ENCODE data around the gene ZNF697.
"Not testable (repeated sequence)": the region's sequence is repeated elsewhere in the genome, so short reads cannot be mapped to it uniquely, and the experiment has no call there.

ZNF697 gene

DNA sequence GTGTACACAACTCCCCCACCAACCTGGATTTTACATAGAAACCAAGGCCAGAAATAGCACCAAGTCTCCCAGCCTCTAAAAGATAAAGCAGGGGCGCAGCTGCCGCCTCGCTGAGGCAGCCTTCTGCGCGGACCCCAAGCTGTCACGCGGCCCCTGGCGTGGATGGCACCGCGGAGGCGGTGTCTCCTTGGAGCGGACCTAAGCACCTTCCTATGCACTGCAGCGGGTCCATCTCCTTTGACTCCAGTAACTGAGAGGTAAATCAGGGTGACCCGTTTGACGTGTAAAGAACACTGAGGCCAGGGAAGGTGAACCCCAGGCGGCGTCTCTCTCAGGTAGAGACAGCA lies 17.0 kb downstream of the ZNF697 start:
- DNase-seq: no peak

DNA sequence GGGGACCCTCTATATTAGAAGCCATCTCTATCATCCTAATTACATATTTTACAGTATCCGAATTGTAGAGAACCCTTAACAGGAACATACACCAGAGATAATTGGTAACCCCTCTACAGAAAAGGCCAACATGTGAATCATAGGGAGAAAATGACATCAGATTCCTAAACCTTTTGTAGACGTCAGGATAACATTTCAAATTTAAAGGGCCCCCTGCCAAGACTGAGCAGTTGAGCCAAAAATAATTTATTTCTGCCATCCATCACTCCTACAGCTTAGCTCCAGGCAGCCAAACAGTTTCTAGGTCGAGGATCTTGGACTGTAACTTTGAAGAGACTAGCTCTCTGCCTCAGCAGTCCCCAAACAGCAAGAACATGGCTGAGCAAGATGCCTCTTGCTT lies 21.2 kb downstream of the ZNF697 start:
- no peak for DNase-seq

DNA sequence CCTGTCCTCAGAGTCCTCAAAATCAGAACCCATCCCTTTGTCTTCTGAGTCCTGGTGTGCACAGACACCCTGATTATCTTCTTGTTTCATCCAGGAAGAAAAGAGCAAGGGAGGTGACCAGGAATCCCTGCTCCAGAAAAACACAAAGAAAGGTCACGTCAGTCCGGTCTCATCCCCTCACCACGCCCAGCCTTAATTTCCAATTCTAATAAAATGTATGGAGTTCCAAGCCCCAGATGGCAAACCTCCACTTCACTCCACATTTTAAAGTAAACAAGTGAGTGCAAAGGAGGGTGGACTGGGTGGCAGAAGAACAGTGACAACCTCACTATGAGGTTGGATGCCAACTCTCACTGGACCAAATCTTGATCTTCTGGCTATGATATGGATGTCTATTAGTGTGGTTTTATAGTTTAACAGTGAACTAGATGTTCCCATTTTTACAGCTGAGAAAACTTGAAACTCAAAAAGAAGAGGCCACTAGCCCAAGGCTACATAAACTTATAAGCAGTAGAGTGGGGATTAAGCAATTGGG lies 22.0 kb downstream of the ZNF697 start:
- no peak for DNase-seq

GRCh38 chr1:119623678-119624077 lies 24.4 kb downstream of the ZNF697 start:
- DNase-seq: no peak

GRCh38 chr1:119623193-119623515 lies 24.9 kb downstream of the ZNF697 start:
- no peak for DNase-seq

- no peak for DNase-seq
Observed at GRCh38 chr1:119622311-119623192, 25.5 kb downstream of the ZNF697 start.

DNA sequence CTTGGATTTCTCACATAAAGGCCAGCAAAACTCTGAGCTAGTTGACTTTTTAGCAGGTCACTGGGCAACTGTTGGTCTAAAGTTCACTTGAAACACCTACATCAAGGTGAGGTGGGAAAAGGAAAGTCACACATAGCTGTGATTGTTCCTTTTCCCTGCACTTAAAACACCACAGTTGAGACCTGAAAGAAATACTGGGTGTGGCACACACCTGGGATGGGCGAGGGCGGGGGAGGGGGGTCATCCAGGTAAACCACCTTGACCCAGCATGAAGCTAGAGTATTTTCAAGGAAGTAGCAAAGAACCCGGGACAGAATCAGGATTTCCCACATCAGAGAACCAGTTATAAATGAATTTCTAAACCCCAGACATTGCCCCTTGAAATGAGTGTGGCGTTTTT lies 26.4 kb downstream of the ZNF697 start:
- no peak for DNase-seq

GRCh38 chr1:119617751-119618691 lies 30.0 kb downstream of the ZNF697 start:
- no peak for DNase-seq

- DNase-seq: not testable (repeated sequence)
Observed at GRCh38 chr1:119616748-119617147, 31.3 kb downstream of the ZNF697 start.

GRCh38 chr1:119615100-119615499 lies 33.0 kb downstream of the ZNF697 start:
- DNase-seq: not testable (repeated sequence)

GRCh38 chr1:119613769-119614720 lies 34.0 kb downstream of the ZNF697 start:
- peak; percentile 14 to 41 for DNase-seq

DNA sequence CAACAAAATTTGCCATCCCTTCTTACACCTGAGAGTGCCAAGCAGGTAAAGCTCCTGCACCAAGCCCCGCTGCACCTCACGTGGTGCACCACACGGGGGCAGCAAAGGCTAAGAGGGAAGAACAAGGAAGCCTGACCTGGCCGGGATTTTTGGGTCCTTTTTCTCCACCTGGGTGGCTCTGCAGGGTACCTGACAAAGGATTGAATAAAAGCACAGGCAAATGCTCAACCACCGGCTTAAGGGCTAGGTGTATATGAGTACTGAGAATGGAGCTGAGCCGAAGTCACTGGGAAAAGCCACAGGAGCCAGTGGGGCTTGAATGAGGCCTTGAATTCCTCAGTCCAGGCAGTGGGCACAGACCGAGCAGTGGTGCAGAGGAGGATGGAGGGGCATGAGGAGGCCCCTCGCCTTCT lies 36.4 kb downstream of the ZNF697 start:
- peak in 1 of 2 donors; percentile 33 for DNase-seq

DNA sequence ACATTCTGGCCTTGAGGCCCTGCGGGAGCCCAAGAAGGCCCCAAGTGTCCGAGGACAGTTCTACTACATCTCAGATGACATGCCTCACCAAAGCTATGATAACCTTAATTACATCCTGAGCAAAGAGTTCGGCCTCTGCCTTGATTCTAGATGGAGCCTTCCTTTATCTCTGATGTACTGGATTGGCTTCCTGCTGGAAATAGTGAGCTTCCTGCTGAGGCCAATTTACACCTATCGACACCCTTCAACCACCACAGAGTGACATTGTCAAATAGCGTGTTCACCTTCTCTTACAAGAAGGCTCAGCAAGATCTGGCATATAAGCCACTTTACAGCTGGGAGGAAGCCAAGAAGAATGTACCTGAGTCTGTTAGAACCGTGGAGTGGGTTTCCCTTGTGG lies 39.2 kb downstream of the ZNF697 start:
- not testable (repeated sequence) for DNase-seq

- DNase-seq: not testable (repeated sequence)
Observed at GRCh38 chr1:119607087-119607807, 40.8 kb downstream of the ZNF697 start.

GRCh38 chr1:119606394-119606793 lies 41.7 kb downstream of the ZNF697 start:
- DNase-seq: no peak

GRCh38 chr1:119605686-119606085 lies 42.4 kb downstream of the ZNF697 start:
- no peak for DNase-seq

DNA sequence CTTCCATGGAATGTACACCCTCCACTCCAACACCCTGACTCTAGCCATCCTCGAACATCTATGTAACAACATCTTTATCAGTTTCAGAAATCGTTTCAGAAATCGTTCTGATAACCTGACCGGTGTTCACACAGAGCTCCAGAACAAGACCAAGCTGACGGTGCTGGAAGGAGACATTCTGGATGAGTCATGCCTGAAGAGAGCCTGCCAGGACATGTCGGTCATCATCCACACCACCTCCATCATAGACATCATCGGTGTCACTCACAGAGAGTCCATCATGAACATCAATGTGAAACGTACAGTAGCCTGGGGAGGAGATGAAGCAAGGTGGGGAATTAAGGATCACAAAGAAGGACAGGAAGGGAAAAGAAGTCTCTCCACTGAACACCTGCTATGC lies 43.0 kb downstream of the ZNF697 start:
- DNase-seq: not testable (repeated sequence)

- DNase-seq: no peak
Observed at GRCh38 chr1:119603695-119604094, 44.4 kb downstream of the ZNF697 start.

GRCh38 chr1:119603241-119603640 lies 44.8 kb downstream of the ZNF697 start:
- not testable (repeated sequence) for DNase-seq

DNA sequence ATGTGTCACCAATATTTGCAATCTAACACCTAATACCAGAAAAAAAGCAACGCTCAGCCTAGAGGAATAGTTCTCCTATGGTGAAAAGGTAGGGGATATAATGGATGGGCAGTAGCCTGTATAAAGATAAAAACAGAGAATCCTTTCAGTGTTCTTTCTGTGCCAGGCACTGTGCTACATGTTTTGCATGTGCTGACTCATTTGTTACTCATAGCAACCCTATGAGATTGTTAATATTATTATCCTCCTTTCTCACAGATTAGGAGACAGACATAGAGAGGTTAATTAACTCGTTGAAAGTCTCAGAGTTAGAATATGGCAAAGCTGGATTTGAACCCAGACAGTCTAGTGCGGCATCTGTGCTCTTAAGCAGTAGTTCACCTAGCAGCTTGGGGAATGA lies 45.3 kb downstream of the ZNF697 start:
- not testable (repeated sequence) for DNase-seq

DNA sequence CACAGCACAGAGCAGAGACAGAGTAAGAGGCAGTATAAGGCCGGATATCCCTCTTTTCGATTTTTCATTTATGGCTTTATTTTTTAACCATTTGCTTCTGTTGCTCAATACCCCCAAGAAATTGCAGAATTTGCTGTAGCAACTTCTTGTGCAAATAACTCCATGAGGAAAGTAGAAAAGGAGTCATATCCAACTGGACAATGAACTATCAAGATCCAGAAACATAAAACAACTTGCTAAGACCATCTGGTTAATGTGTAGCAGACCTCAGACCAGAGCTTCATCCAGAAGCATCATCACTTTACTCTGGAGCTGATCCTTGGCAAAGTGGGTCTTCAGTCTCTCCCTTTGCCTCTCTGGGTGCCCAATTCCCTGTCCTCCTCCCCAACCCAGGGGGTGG lies 45.9 kb downstream of the ZNF697 start:
- DNase-seq: no peak

GRCh38 chr1:119600976-119601375 lies 47.1 kb downstream of the ZNF697 start:
- DNase-seq: no peak
